Measurements from ENCODE around the gene GFI1B.
"Not testable (repeated sequence)": the region's sequence is repeated elsewhere in the genome, so short reads cannot be mapped to it uniquely, and the experiment has no call there.

The GFI1B gene

DNA sequence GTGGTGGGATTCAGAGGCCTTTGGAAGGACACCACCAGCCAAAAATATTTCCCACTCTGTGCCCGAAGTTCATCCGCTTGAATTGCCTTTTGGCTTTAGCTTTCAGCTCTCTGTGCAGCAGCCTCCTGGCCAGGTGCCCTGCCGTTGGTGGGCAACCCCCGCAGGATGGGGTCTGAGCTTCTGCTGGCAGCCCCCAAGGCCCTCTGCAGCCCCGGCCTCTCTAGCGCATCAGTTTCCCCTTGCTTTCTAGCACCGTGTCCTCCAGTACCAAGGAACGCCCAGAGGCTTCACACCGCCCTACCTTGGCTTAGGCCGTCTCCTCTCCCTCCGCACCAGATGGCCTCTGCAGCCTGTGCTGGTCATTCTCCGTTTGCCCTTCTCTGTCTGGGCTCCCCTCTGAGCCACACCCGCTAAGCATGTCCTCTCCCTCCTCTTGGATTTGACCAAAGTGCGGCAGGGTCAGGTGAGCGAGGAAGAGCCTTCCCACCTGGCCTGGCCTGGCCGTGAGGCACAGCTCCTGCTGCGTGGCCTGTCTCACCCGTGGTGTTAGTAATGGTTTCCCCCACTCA lies 29.9 kb upstream of the GFI1B start:
- TF ChIP-seq, protein P1, sequence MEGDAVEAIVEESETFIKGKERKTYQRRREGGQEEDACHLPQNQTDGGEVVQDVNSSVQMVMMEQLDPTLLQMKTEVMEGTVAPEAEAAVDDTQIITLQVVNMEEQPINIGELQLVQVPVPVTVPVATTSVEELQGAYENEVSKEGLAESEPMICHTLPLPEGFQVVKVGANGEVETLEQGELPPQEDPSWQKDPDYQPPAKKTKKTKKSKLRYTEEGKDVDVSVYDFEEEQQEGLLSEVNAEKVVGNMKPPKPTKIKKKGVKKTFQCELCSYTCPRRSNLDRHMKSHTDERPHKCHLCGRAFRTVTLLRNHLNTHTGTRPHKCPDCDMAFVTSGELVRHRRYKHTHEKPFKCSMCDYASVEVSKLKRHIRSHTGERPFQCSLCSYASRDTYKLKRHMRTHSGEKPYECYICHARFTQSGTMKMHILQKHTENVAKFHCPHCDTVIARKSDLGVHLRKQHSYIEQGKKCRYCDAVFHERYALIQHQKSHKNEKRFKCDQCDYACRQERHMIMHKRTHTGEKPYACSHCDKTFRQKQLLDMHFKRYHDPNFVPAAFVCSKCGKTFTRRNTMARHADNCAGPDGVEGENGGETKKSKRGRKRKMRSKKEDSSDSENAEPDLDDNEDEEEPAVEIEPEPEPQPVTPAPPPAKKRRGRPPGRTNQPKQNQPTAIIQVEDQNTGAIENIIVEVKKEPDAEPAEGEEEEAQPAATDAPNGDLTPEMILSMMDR (conservative IDR thresholded peaks at IDR 0.05; ENCODE audit: low read length): no peak
- DNase-seq (ENCODE audit: low read depth): no peak
- H3K4me3 ChIP-seq (ENCODE audit: low read length): no peak overlapping the region

DNA sequence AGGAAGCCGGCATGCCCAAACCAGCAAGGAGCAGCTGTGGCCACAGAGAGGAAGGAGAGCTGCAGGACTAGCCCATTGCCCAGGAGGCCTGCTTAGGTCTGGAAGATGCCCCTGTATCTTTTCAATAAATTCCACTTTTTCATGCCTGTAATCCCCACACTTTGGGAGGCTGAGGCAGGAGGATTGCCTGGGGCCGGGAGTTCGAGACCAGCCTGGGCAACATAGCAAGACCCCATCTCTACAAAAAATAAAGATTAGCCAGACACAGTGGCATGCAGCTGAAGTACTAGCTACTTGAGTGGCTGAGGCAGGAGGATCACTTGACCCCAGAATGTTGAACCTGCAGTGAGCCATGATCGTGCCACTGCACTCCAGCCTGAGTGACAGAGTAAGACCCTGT lies 28.8 kb upstream of the GFI1B start:
- no peak for DNase-seq (ENCODE audit: low read depth)
- no peak overlapping the region for H3K4me3 ChIP-seq (ENCODE audit: low read length)
- TF ChIP-seq, protein P1 (conservative IDR thresholded peaks at IDR 0.05; ENCODE audit: low read length): no peak

DNA sequence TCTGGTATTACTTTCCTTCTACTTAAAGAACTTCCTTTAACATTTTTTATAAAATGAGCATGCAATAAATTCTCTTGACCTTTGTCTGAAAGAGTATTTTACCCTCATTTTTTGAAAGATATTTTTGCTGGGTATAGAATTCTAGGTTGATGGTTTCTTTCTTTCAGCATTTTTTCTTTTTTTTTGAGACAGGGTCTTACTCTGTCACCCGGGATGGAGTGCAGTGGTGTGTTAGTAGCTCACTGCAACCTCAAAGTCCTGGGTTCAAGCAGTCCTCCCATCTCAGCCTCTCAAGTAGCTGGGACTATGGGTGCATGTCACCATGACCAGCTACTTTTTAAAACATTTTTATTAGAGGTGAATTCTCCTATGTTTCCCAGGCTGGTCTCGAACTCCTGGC lies 23.4 kb upstream of the GFI1B start:
- DNase-seq (ENCODE audit: low read depth): no peak
- no peak overlapping the region for H3K4me3 ChIP-seq (ENCODE audit: low read length)
- TF ChIP-seq, protein P1 (conservative IDR thresholded peaks at IDR 0.05; ENCODE audit: low read length): no peak

DNA sequence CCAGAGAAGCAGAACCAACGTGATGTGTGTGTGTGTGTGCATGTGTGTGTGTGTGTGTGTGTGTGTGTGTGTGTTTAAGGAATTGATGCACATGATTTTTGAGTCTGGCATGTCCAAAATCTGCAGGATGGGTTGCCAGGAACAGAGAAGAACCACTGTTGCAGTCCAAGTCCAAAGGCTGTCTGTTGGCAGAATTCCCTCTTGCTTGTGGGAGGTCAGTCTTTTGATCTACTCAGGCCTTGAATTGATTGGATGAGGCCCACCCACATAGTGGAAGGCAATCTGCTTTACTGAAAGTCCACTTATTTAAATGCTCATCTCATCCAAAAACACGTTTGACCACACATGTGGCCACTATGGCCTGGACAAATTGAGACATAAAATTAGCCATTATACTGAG lies 22.7 kb upstream of the GFI1B start:
- no peak overlapping the region for H3K4me3 ChIP-seq (ENCODE audit: low read length)
- DNase-seq (ENCODE audit: low read depth): no peak

DNA sequence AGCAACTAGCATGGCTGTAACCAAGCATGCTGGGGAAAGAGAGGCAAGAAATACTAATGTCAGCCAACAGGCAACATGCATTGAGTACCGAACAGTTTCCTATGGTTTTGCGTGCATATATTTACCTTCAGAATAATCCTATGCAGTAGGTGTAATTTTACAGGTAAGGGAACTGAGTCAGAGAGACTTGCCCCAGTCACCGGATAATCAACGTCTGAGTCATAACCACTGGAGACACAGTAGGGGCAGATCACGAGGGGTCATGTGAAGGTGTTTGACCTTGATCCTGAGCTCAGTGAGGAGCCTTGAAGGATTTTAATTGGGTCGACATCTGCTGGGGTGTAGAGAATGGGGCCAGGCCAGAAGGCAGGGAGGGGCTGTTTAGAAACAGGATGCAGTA lies 20.7 kb upstream of the GFI1B start:
- DNase-seq (ENCODE audit: low read depth): no peak
- H3K4me3 ChIP-seq (ENCODE audit: low read length): no peak overlapping the region
- TF ChIP-seq, protein P1 (conservative IDR thresholded peaks at IDR 0.05; ENCODE audit: low read length): no peak

More for the DNA sequence above, 22.7 kb upstream of the GFI1B start:
- TF ChIP-seq, protein P1 (conservative IDR thresholded peaks at IDR 0.05; ENCODE audit: low read length): no peak

DNA sequence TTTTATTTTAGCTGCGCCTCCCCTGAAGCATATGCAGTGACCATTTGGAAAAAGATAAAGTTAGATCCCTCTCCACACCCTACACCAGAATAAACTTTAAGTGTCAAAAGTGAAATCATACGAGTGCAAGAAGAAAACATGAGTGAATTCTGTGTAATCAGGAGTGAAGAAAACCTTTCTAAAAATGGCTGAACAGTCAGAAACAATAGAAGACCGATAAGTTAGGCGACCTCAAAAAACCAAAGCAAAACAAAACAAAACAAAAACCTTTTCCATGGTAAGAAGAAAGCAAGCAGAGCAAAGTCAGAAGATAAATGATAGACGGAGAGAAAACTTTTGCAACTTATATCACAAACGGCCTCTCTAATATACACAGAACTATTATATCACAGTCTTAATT lies 17.5 kb upstream of the GFI1B start:
- no peak overlapping the region for H3K4me3 ChIP-seq (ENCODE audit: low read length)
- TF ChIP-seq, protein P1 (conservative IDR thresholded peaks at IDR 0.05; ENCODE audit: low read length): no peak
- no peak for DNase-seq (ENCODE audit: low read depth)

DNA sequence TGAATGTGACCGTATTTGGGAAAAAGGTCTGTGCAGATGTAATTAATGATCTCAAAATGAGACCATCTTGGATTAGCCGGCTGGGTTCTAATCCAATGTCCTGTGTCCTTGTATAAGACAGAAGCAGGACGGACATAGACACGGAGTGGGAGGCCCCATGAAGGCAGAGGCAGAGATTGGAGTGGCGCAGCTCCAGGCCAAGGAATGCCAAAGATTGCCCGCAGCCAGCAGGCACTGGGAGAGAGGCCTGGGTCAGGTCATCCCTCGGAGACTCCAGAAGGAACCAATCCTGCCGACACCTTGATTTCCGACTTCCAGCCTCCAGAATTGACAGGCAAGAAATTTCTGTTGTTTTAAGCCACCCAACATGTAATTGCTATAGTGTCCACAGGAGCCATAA lies 13.0 kb upstream of the GFI1B start:
- TF ChIP-seq, protein P1 (conservative IDR thresholded peaks at IDR 0.05; ENCODE audit: low read length): no peak
- DNase-seq (ENCODE audit: low read depth): no peak
- no peak overlapping the region for H3K4me3 ChIP-seq (ENCODE audit: low read length)

DNA sequence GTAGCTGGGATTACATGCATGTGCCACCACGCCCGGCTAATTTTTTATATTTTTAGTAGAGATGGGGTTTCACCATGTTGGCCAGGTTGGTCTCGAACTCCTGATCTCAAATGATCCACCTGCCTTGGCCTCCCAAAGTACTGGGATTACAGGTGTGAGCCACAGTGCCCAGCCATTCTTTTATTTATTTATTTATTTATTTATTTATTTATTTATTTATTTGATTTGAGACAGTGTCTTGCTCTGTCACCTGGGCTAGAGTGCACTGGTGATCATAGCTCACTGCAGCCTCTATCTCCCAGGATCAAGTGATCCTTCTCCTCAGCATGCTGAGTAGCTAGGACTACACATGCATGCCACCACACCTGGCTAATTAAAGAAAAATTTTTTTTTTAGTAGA lies 10.6 kb upstream of the GFI1B start:
- H3K4me3 ChIP-seq (ENCODE audit: low read length); DNase-seq (ENCODE audit: low read depth): not testable (repeated sequence)
